Smooth muscle cell (in vitro differentiated cells): ENCODE data around the gene ALPK1. TPM values are rescaled to one million over a fixed set of nuclear protein-coding genes. Genes with fewer than 3 reads are reported as not detected.

Experiments used
- DNase-seq: peaks from one replicate; lab custom pipeline; 2025; ENCODE audit not compliant: unreplicated experiment; lab: John Stamatoyannopoulos, UW
- H2AFZ ChIP-seq: fragments of 200-600 bp; sonication (generic); 2 replicates; pipeline ENCODE4 v1.6.0; 2016; ENCODE audit warnings: antibody characterized with exemption, low read depth, mild to moderate bottlenecking
- H3F3A ChIP-seq: fragments of 200-600 bp; sonication (generic); 2 replicates; pipeline ENCODE4 v1.6.0; 2017; ENCODE audit warnings: antibody characterized with exemption, low read depth
- H3K27ac ChIP-seq: fragments of 200-600 bp; sonication (generic); 2 replicates; pipeline ENCODE4 v1.5.1; 2016; ENCODE audit warnings: low read depth, mild to moderate bottlenecking
- H3K27me3 ChIP-seq: fragments of 200-600 bp; sonication (generic); 2 replicates; pipeline ENCODE4 v1.6.1; 2016; ENCODE audit warnings: low read depth, mild to moderate bottlenecking
- H3K36me3 ChIP-seq: fragments of 200-600 bp; sonication (generic); 2 replicates; pipeline ENCODE4 v1.5.1; 2016; ENCODE audit warnings: low read depth
- H3K4me1 ChIP-seq: fragments of 200-600 bp; sonication (generic); 2 replicates; pipeline ENCODE4 v1.5.1; 2016; ENCODE audit warnings: low read depth
- H3K4me2 ChIP-seq: fragments of 200-600 bp; sonication (generic); 2 replicates; pipeline ENCODE4 v1.6.0; 2016; ENCODE audit warnings: mild to moderate bottlenecking
- H3K4me3 ChIP-seq: fragments of 200-600 bp; sonication (generic); 2 replicates; pipeline ENCODE4 v1.5.1; 2016; ENCODE audit warnings: mild to moderate bottlenecking
- H3K79me2 ChIP-seq: fragments of 200-600 bp; sonication (generic); 2 replicates; pipeline ENCODE4 v1.6.0; 2016; ENCODE audit warnings: low read depth, mild to moderate bottlenecking
- H3K9ac ChIP-seq: fragments of 200-600 bp; sonication (generic); 2 replicates; pipeline ENCODE4 v1.6.0; 2016; ENCODE audit warnings: low read depth
- H3K9me3 ChIP-seq: fragments of 200-600 bp; sonication (generic); replicated peaks from 2 replicates; pipeline ENCODE4 v1.5.1; 2016; ENCODE audit warnings: low read depth
- H4K20me1 ChIP-seq: fragments of 200-600 bp; sonication (generic); 2 replicates; pipeline ENCODE4 v1.6.0; 2016; ENCODE audit warnings: low read depth
- WGBS: methylation state at CpG from one replicate; pipeline ENCODE4 v1.1.7; 2016; ENCODE audit warnings: low lambda C conversion rate; 5-methylcytosine and 5-hydroxymethylcytosine counted together
- polyA plus RNA-seq: library from polyadenylated mRNA; unstranded; fragments of >200 nt; fragmentation: Nextera tagmentation; extraction: Ambion mirVana; gene quantifications from 2 replicates; pipeline ENCODE4 v1.2.1, GENCODE V29; 2016
- total RNA-seq: library from RNA; depleted of rRNA; stranded (reverse); fragments of >200 nt; gene quantifications from 2 replicates; pipeline ENCODE4 v1.2.3, GENCODE V29; 2014
- TF ChIP-seq, protein P1 (sequence below): fragments of 200-600 bp; sonication (generic); IDR thresholded peaks from 2 replicates; pipeline ENCODE4 v1.5.1; 2017; ENCODE audit warnings: borderline replicate concordance, mild to moderate bottlenecking, antibody characterized with exemption; ENCODE audit not compliant: insufficient read depth, poor library complexity, severe bottlenecking

The ALPK1 gene
- total and polyA plus RNA-seq, 2 experiments from 2014 or later, result 3.9 to 4.4 TPM

- no peak for DNase-seq
- Histone ChIP-seq H3F3A (no peaks in the 10 kb centered on the region), H3K4me2 (no peak overlapping the region), H3K27me3 (no peaks in the 10 kb centered on the region), H3K4me1 (no peaks in the 10 kb centered on the region), H3K79me2 (no peaks in the 10 kb centered on the region), H3K36me3 (peaks cover 2% of the 10 kb centered on the region), H3K9ac (no peak overlapping the region), H2AFZ (no peak overlapping the region), H3K4me3 (no peak overlapping the region), H3K9me3 (no peaks in the 10 kb centered on the region), H3K27ac (peak overlapping the region; percentile 18), H4K20me1 (no peaks in the 10 kb centered on the region)
- TF ChIP-seq, protein P1, sequence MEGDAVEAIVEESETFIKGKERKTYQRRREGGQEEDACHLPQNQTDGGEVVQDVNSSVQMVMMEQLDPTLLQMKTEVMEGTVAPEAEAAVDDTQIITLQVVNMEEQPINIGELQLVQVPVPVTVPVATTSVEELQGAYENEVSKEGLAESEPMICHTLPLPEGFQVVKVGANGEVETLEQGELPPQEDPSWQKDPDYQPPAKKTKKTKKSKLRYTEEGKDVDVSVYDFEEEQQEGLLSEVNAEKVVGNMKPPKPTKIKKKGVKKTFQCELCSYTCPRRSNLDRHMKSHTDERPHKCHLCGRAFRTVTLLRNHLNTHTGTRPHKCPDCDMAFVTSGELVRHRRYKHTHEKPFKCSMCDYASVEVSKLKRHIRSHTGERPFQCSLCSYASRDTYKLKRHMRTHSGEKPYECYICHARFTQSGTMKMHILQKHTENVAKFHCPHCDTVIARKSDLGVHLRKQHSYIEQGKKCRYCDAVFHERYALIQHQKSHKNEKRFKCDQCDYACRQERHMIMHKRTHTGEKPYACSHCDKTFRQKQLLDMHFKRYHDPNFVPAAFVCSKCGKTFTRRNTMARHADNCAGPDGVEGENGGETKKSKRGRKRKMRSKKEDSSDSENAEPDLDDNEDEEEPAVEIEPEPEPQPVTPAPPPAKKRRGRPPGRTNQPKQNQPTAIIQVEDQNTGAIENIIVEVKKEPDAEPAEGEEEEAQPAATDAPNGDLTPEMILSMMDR, result no peak
- WGBS, result 74% methylated on average over 8 of the region's 8 CpGs
These were observed 26.3 kb upstream of the ALPK1 start for GRCh38 chr4:112270640-112271421.

DNA sequence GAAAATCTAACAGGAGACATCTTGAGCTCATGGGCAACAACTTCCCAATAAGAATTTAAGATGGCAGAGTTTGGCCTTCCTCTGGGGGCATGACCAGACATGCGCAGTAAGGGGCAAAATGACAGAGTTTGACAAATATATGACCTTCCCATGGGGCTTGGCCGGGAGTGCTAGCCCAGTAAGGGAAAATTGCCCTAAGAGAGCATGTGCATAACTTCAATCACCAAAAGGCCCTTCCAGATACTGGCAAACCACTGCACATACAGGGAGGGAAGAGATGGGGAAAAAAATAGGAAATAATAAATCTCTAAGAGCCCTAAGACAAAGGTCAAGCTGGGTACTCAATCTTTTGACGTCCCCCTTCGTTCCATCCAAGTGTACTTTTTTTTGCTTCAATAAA lies 24.9 kb upstream of the ALPK1 start:
- Histone ChIP-seq H3K4me2 (no peak overlapping the region), H4K20me1 (no peaks in the 10 kb centered on the region), H3K27ac (peak overlapping the region; percentile 61), H3F3A (no peaks in the 10 kb centered on the region), H3K27me3 (no peaks in the 10 kb centered on the region), H3K9ac (no peak overlapping the region), H3K4me3 (no peak overlapping the region), H3K4me1 (no peaks in the 10 kb centered on the region), H3K79me2 (no peaks in the 10 kb centered on the region), H3K9me3 (no peaks in the 10 kb centered on the region), H3K36me3 (no peaks in the 10 kb centered on the region), H2AFZ (no peak overlapping the region)
- TF ChIP-seq, protein P1, result no peak
- WGBS, result 93% methylated on average over 4 of the region's 4 CpGs
- DNase-seq, result no peak

DNA sequence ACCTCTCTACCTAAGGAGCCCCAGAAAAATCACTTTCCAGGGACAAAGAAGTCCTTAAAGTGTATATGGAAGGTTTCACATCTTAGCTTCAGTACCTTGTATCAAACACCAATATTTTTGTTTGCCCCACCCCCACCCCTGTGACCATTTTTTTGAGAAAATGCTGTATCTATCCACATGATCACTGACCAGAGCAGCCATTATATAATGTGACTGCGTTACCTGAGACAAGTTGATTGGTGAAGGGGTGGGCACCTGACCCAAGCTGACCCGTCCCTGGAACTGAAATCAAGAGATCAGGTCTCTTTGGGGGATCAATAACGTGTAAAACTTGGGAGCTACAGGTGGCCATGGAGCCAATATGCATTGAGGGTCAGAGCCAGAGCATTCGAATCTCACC lies 22.2 kb upstream of the ALPK1 start:
- H3K27me3 ChIP-seq, result no peaks in the 10 kb centered on the region
- no peak overlapping the region for H3K4me3 ChIP-seq
- H2AFZ ChIP-seq, result no peak overlapping the region
- TF ChIP-seq, protein P1, result no peak
- H3K79me2 ChIP-seq, result no peaks in the 10 kb centered on the region
- no peak for DNase-seq
- no peak overlapping the region for H3K4me2 ChIP-seq
- no peaks in the 10 kb centered on the region for H3K9me3 ChIP-seq
- no peak overlapping the region for H3K9ac ChIP-seq
- 99% methylated on average over 4 of the region's 4 CpGs for WGBS
- no peak overlapping the region for H3K27ac ChIP-seq
- H3F3A ChIP-seq, result no peaks in the 10 kb centered on the region
- no peaks in the 10 kb centered on the region for H3K36me3 ChIP-seq
- no peaks in the 10 kb centered on the region for H4K20me1 ChIP-seq
- H3K4me1 ChIP-seq, result no peaks in the 10 kb centered on the region

GRCh38 chr4:112276113-112276512 lies 21.1 kb upstream of the ALPK1 start:
- H3K4me3 ChIP-seq, result no peak overlapping the region
- no peak overlapping the region for H3K9ac ChIP-seq
- no peak overlapping the region for H3K4me2 ChIP-seq
- H3K9me3 ChIP-seq, result no peaks in the 10 kb centered on the region
- H3F3A ChIP-seq, result peaks cover 4% of the 10 kb centered on the region
- no peak for DNase-seq
- H3K4me1 ChIP-seq, result no peaks in the 10 kb centered on the region
- no peaks in the 10 kb centered on the region for H3K36me3 ChIP-seq
- H3K79me2 ChIP-seq, result no peaks in the 10 kb centered on the region
- H2AFZ ChIP-seq, result no peak overlapping the region
- H3K27me3 ChIP-seq, result no peaks in the 10 kb centered on the region
- TF ChIP-seq, protein P1, result no peak
- H3K27ac ChIP-seq, result no peak overlapping the region
- H4K20me1 ChIP-seq, result no peaks in the 10 kb centered on the region
- WGBS, result 78% methylated on average over 3 of the region's 3 CpGs
